Gastroesophageal sphincter (tissue), 3 donors: ENCODE data around the gene MLEC.

Source experiments
- CTCF ChIP-seq, 4 experiments: fragments of 200-600 bp in 2 of 4; fragments of 450-650 bp in 2 of 4; sonication (generic) in 1 of 4; IDR thresholded peaks; one replicate each; pipeline ENCODE4 v1.5.1; 2017 to 2019; ENCODE audit warnings: antibody characterized with exemption in 4 of 4, mild to moderate bottlenecking in 2 of 4, moderate library complexity in 2 of 4
- EP300 ChIP-seq: sonication (generic); formaldehyde crosslinking; IDR thresholded peaks from one replicate; pipeline ENCODE4 v1.6.1; 2017; ENCODE audit warnings: antibody characterized with exemption, mild to moderate bottlenecking
- POLR2A ChIP-seq, 2 donors: fragments of 450-650 bp; IDR thresholded peaks; one replicate each; pipeline ENCODE4 v1.6.1; 2017; ENCODE audit warnings: antibody characterized with exemption in 2 of 2, mild to moderate bottlenecking in 2 of 2, moderate library complexity in 1 of 2
- POLR2AphosphoS5 ChIP-seq: sonication (generic); formaldehyde crosslinking; IDR thresholded peaks from one replicate; pipeline ENCODE4 v1.6.1; 2017; ENCODE audit warnings: antibody characterized with exemption

- peak in 2 of 4 experiments; percentile 3 to 21 for TF ChIP-seq CTCF (IDR thresholded peaks at IDR 0.05)
- no peak for TF ChIP-seq EP300
- TF ChIP-seq POLR2AphosphoS5 = peak; percentile 50
- TF ChIP-seq POLR2A (IDR thresholded peaks at IDR 0.05) = peak; percentile 59 to 76
Observed at GRCh38 chr12:120686690-120687577, at the start of gene MLEC.
